ENCODE results near the gene FEM1B.
A peak's percentile ranks its signal among the peaks of the same experiment; 100 is the strongest.

The FEM1B gene

DNA sequence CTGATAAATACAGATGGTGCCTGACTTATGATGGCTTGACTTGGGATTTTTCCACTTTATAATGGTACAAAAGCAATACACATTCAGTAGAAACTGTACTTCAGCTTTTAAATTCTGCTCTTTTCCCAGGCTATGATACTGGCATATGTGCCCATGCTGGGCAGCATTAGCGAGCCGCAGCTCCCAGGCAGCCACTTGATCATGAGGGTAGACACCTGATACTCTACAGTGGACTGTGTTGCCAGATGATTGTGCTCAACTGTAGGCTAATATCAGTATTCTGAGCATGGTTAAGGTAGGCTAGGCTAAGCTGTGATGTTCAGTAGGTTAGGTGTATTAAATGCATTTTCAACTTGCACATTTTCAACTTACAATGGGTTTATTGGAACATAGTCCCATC lies 17.7 kb upstream of the FEM1B start:
- DNase-seq (ENCODE audit: low spot score), result no peak

DNA sequence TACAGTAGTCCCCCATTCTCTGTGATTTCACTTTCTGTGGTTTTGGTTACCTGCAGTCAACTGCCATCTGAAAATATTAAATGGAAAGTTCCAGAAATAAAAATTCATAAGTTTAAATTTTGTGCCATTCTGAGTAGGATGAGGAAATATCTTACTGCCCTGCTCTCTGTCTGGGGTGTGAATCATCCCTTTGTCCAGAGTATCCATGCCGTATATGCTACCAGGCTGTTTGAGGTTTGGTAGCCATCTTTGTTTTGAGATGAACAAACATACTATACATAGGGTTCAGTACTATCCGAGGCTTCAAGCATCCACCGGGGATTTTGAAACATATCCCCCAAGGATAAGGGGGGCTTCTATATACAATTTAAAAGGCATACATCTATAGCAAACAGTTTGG lies 16.3 kb upstream of the FEM1B start:
- no peak for DNase-seq (ENCODE audit: low spot score)

DNA sequence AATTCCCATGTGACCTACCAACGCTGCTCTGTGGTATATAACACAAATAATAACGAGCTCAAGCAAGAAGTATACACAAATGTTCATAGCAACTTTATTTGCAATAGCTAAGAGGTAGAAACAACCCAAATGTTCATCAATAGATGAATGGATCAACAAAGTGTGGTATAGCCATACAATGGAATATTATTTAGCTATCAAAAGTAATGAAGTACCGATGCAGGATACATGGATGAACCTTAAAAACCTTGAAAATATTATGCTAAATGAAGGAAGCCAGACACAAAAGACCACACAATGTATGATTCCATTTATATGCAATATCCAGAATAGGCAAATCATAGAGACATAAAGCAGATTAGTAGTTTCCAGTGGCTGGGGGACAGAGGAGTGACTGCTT lies 15.6 kb upstream of the FEM1B start:
- no peak for DNase-seq (ENCODE audit: low spot score)

DNA sequence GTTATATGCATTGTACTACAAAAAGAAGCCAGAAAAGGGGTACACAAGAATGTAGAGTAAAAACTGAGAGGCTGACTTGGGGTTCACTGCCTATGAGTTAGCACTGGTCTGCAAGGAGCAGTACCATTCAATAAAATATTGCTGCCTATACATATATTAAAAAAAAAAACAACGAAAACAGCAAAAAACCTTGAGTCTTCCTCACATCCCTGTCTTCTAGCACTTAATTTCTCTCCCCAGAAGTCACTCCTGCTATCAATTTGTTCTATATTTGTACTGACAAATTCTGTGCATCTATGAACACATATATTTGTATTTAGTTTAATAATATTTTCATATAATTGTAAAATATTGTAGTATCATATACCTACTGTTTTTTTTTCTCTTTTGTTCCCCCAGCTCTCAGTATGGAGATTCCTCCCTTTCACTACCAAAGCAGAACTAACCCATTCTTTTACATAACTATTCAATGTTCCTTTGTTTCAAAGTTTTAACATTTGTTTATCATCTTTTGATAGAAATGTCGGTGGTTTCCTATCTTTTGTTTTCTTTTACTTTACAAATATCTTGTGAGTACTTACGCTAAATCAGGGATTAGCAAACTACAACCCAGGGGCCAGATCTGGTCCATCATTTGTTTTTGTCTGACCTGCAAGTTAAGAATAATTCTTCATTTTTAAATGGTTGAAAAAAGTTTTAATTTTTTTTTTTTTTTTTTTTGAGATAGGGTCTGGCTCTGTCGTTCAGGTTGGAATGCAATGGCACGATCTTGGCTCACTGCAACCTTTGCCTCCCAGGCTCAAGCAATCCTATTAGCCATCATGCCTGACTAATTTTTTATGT lies 14.8 kb upstream of the FEM1B start:
- no peak for DNase-seq (ENCODE audit: low spot score)

DNA sequence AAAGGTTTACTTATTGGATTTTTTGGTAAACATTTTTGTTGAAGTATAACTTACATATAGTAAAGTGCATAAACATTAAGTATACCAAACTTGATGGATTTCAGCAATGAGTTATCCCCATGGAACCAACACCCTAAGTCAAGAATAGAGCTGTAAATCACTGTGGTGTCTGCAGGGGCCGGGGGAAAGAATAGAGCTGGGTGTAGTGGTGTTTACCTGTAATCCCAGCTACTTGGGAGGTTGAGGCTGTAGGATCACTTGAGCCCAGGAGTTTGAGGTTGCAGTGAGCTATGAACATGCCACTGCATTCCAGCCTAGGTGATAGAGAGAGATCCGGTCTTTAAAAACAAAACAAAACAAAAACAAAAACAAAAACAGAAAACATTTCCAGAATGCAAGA lies 13.3 kb upstream of the FEM1B start:
- no peak for DNase-seq (ENCODE audit: low spot score)

DNA sequence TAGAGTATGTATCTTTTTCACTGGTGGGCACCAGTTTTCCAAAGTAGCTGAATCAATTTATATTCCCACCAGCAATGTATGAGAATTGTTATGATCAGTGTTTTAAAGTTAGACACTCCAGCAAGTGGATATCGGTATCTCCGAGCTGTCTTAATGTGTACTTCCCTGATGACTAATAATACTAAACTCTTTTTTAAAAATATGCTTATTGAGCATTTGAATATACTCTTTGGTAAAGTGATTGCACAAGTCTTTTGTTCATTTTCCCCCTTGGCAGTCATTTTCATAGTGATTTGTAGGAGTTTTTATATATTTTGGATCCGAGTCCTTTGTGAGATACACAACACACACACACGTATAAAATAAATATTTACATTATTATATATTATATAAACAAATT lies 12.5 kb upstream of the FEM1B start:
- DNase-seq (ENCODE audit: low spot score), result no peak

DNA sequence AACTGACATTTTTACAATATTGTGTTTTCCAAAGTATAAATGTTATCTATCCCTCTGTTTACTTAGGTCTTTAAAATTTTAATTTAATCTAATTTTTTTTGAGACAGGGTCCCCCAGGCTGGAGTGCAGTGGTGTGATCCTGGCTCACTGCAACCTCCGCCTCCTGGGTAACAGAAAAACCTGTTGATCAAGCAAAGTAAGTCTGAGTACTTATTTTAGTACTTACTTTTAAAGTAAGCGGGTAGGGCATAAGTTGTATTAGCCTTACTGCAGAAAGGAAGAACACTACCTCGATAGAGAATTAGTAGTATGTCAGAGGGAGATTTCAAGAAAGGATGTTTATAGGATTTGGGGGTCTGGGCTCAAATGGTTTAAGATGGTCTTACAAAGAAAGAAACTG lies 11.9 kb upstream of the FEM1B start:
- no peak for DNase-seq (ENCODE audit: low spot score)

DNA sequence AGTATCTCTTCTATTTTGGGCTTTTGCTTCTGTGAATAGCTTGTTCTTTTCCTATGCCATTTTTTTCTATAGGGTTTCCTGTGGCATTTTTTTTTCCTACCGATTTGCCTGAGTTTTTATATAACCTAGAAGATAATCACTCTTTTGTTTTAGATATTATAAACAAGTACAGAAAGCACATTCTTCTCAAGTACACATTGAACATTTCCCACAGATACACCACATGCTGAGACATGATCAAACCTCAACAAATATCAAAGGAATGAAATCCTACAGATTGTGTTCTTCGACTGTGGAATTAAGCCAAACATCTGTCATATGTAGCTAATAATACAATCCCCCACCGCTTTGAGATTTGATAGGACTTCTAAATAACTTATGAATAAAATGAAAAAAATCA lies 9.1 kb upstream of the FEM1B start:
- no peak for DNase-seq (ENCODE audit: low spot score)

DNA sequence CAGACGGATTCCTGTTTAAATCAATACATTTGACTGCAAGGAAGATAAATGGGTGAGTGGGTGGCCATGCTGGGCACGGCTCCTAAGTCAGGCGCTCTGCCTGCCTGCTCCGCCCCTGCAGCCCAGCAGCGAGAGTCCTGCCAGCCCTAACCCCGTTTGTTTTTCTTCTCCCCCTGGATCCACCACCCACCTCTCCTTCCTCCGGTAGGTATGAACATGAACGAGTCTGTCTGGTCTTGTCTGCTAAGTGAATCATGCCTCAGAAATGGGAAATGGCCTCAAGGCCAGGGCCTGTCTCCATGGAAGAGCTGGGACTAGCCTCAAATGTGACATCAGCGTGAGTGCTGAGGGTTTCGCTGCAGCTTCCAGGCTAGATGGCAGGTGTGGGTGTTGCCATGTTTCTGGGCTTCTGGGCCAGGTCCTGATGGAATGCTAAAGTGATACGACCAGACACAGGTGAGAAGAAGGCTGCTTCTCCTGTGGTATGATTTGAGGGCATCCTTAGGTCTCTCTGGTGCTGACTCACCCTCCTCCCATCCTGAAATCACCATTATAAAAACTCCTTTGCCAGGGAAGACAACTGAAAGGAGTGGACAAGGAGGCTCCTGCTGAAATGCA lies 5.6 kb upstream of the FEM1B start:
- DNase-seq (ENCODE audit: low spot score), result no peak

DNA sequence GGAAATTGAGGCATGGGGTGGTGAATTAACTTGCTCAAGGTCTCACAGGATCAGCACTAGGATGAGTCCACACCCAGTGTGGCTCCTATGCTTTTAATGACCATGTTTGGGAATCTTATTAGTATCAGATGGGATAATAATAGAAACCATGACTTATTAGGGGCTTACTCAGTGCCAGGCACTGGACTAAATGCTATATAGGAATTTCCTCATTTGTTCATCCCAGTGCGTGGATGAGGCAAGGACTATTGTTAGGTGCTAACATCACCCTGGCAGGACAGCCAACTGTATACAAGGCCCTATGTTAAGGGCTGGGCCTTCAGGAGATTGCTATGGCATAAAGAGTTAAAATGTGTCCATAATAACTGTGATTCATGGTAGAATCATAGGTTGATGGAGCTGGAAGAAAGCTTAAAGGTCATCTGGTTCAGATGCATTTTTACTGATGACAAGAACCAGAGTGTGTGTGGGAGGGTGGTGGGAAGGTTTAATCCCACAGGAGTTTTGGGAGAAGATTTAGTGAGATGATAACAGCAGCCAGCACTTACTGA lies 4.7 kb upstream of the FEM1B start:
- DNase-seq (ENCODE audit: low spot score), result peak; percentile 64

DNA sequence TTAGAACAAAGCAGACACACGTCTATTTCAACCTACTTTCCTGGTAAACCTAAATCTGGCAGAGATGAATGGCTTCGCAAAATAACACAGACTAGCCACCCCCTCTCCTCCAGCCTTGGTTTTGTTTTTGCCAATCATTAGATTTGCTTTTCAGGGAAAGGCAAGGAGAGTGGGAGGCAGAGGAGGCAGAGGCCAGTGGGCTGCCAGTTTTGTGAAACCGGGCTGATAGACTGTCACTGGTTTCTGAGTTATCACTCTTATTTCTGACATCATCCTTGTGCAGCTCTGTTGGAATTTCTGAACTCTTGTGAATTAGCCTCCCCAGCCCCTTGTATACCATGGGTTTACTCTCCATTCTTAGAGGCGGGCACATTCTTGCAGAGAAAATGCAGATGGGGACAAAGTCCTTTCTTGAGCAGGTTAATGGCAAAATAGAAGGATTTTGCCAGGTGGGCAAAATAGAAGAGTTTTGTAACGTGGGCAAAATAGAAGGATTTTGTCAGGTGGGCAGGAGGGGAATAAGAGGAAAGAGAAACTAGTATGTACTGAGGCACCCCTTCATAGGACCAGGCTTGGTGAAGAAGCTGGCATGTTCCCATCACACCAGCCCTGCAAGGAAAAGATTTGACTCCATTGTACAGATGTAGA lies 3.2 kb upstream of the FEM1B start:
- DNase-seq (ENCODE audit: low spot score), result no peak

DNA sequence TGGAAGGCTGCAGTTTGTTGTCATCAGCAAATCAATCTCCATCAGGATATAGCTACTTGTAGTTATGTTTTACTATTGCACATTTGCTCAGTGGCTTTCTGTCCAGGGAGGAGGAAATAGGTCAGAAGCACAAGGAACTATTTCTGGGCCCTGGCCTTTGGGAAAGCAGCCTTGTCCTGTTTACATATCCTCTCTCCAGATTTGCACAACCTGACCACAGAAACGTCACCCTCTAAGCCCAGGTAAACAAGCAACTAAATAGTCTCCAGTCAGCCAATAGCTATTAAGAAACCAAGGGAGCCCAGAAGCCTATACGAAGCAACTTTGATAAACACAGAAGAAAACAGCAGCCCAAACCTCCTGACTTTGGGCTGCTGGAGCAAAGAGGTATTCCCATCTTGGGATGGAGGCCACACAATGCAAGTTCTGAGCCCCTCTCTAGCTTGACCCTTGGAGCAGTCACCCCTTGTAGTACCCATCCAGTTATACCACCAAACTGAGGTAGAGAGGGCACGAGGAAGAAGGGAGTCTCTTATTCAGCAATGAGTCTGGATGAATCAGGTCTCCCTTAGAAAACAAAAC lies 2.3 kb upstream of the FEM1B start:
- no peak for DNase-seq (ENCODE audit: low spot score)

DNA sequence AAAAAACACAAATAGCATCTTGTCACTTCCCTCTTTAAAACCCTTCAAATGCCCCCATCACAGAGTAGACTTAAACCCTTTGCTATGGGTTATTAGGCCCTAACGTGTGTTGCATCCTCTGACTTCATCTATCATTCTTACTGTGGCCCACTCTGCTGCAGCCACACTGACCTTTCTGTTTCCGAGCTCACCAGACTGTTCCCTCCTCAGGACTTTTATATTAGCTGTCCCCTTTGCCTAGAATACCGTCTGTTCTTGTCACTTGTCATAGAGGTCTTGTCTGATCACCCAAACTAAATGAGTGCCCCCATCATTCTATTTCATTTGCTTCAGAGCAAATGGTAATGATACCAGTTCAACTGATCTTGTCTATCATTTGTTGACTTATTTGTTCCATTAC lies 877 bp upstream of the FEM1B start:
- DNase-seq (ENCODE audit: low spot score), result no peak

DNA sequence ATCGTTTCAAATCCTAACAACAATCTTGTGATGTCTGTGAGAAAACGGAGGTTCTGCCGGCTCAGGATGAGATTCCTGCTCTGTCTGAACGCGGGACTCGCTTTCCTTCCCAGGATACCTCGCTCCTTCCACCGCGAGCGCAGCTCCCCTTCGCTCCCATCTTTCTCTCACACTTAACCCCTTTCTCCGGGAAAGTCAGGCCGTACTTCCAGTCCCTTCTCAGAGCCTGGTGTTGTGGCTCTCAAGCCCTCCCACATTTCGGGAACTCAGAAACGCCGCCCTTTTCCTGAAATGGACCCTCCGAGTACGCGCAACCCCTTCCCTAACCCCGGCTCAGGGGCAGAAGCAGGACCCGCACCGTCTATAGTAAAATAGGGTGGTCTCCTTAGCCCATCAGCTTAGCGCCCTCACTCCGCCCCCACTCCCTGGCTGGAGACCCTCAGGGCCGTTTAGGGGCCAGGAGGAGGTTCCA lies 378 bp upstream of the FEM1B start:
- DNase-seq (ENCODE audit: low spot score), result peak; percentile 37

DNA sequence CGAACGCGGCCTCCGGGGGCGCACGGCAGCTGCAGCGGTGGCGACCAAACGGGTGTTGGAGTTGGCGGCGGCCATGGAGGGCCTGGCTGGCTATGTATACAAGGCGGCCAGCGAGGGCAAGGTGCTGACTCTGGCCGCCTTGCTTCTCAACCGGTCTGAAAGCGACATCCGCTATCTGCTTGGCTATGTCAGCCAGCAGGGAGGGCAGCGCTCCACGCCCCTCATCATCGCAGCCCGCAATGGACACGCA lies 725 bp downstream of the FEM1B start:
- DNase-seq (ENCODE audit: low spot score), result peak; percentile 75

DNA sequence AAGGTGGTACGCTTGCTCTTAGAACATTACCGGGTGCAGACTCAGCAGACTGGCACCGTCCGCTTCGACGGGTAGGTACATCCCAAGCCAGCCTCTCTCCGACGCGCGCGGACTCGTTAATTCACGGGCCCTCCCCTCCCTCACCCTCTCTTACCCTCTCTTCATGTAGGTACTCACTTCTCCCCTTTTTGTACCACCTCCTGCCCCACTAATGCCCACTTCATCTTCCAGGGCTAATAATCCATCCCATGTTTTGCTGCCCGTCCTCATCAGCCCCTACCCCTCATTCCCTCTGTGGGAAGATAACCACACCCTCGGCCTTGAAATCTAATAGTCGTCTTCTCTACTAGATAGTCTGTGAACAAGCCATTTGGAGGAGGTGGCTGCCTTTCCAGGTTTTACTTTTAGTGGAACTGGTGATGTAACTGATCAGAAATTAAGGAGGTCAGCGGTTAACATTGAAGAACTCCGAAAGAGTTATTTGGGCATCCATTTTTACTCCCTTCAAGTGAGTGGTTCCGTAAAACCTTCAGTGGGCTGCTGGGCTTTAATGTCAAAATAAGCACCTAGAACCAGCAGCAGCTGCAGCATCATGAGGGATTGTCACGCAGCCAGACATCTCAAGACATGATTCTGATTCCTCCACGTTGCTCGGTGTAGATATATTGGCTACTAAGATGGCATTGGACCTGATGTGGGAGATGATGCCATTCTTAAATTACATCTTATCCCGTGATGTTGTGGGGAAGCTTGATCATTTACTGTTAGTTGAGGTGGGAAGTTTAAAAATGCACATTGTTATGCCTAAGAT lies 1.3 kb downstream of the FEM1B start:
- DNase-seq (ENCODE audit: low spot score), result peak; percentile 52

DNA sequence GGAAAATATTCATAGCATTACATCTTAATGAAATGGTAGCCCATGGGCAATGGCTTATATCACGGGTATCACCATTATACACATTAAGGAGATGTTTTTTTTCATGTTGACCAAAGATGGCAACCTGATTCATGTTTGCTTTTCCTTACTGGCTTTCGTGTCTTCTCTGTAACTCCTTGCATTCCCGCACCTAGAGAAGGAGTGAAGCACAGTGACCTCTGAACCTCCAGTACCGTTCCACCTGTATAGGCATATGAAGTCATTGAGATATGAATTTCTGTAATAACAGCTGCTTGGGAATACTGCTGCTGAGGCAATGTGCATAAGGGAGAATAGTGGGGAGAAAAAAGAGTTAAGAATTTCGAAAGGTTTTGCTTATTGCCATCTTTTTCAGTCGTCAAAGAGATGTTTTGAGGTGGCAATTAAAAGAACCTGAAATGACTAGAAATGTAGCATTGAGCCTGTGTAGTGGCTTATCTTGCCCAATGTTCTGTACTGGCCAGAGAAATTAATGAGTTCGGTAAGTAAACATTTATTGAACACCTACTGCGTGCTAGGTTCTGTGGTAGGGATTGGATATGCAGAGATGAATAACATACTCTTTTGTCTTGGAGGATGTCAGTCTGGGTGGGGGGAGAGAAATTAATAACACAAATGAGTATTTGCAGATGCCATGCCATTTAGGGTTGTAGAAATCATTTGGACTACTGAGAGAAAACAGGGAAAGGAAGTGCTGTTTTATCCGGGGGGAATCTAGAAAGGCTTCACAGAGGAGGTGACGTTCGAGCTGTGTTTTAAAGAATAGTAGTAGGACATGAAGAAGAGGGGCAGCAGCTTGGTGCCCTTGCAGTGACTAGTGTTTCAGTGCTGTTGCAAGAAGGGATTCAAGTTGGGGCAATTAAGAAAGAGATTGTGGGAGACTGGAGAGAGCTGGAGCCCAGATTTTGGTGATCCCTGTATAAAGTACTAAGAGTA lies 2.5 kb downstream of the FEM1B start:
- DNase-seq (ENCODE audit: low spot score), result peak; percentile 70

DNA sequence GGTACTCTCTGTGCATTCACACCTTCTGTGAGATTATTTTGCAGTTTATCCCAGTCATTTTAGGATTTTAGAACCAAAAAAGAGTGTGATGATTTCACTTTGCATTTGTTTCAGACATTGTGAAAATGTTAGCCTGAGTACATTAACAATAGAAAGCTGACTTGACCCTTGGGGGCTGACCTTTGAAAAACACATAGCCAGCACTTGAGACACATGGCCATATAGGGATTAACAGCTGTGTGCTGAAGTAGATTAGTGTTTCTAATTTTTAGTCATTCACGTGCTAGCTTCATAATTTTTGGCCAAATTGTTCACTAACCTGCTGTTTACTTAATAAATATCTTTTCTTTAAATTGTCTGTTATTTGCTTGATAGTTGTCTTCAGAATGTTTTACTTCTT lies 3.5 kb downstream of the FEM1B start:
- DNase-seq (ENCODE audit: low spot score), result peak; percentile 10

DNA sequence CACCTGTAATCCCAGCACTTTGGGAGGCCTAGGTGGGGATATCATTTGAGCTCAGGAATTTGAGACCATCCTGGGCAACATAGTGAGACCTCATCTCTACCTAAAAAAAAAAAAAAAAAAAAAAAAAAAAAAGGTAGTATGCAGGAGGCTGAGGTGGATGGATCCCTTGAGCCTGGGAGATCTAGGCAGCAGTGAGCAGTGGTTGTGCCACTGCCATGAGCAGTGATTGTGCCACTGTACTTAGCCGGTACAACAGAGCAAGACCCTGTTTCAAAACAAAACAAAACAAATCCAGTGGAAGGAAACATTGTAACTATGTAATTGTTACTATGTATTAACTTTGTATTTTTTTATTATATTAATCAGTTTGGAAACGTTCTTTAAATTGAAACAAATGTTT lies 5.9 kb downstream of the FEM1B start:
- no peak for DNase-seq (ENCODE audit: low spot score)

DNA sequence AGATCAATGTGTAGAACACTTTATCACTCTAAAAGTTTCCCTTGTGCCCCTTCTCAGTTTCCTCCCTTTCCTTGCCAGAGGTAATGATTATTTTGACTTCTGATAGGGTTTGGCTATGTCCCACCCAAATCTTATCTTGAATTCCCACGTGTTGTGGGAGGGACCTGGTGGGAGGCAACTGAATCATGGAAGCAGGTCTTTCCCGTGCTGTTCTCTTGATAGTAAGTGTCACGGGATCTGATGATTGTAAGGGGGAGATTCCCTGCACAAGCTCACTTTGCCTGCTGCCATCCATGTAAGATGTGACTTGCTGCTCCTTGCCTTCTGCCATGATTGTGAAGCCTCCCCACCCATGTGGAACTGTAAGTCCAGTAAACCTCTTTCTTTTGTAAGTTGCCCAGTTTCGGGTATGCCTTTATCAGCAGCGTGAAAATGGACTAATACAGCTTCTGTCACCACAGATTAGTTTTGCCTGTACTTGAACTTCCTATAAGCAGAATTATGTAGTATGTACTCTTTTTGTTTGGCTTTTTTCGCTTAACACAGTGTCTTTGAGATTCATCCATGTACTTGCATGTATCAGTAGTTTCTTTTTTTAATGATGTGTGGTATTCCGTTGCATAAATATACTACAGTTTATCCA lies 7.2 kb downstream of the FEM1B start:
- DNase-seq (ENCODE audit: low spot score), result no peak
